ENCODE measurements around the gene NCAPH2. TPM values are rescaled to one million over a fixed set of nuclear protein-coding genes. Genes with fewer than 3 reads are reported as not detected.

Gene NCAPH2
- total and polyA plus RNA-seq, 2 of the 13 experiments (the other 11 are each of a cell fraction or from before 2014, with no cell fraction given) = 28.1 to 64.4 TPM

- TF ChIP-seq, protein P1, sequence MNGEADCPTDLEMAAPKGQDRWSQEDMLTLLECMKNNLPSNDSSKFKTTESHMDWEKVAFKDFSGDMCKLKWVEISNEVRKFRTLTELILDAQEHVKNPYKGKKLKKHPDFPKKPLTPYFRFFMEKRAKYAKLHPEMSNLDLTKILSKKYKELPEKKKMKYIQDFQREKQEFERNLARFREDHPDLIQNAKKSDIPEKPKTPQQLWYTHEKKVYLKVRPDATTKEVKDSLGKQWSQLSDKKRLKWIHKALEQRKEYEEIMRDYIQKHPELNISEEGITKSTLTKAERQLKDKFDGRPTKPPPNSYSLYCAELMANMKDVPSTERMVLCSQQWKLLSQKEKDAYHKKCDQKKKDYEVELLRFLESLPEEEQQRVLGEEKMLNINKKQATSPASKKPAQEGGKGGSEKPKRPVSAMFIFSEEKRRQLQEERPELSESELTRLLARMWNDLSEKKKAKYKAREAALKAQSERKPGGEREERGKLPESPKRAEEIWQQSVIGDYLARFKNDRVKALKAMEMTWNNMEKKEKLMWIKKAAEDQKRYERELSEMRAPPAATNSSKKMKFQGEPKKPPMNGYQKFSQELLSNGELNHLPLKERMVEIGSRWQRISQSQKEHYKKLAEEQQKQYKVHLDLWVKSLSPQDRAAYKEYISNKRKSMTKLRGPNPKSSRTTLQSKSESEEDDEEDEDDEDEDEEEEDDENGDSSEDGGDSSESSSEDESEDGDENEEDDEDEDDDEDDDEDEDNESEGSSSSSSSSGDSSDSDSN (CRISPR knock-in tag; IDR thresholded peaks at IDR 0.05) = peak; percentile 32; the same call in 1 of the 2 replicates
- TF ChIP-seq GATAD2A (CRISPR knock-in tag; IDR thresholded peaks at IDR 0.05) (0 out of 2 replicates have a peak, but pooled peaks have one; percentile 14), ZNF12 (CRISPR knock-in tag; IDR thresholded peaks at IDR 0.05) (no peak), ZNF891 (CRISPR knock-in tag; IDR thresholded peaks at IDR 0.05) (0 out of 2 replicates have a peak, but pooled peaks have one; percentile 13), MIER3 (CRISPR knock-in tag; IDR thresholded peaks at IDR 0.05; ENCODE audit: borderline replicate concordance) (peak; percentile 36; the same call in 1 of the 2 replicates), ZNF792 (CRISPR knock-in tag; IDR thresholded peaks at IDR 0.05) (peak; percentile 55; the same call in 1 of the 2 replicates), KLF12 (CRISPR knock-in tag; IDR thresholded peaks at IDR 0.05; ENCODE audit: borderline replicate concordance) (no peak), NFYC (CRISPR knock-in tag; IDR thresholded peaks at IDR 0.05) (peak; percentile 75), MBD4 (IDR thresholded peaks at IDR 0.05; ENCODE audit: borderline replicate concordance, low read length) (no peak), DRAP1 (CRISPR knock-in tag; IDR thresholded peaks at IDR 0.05) (peak; percentile 91), DR1 (CRISPR knock-in tag; IDR thresholded peaks at IDR 0.05) (no peak), NCOA1 (CRISPR knock-in tag; IDR thresholded peaks at IDR 0.05) (no peak), RORA (CRISPR knock-in tag; IDR thresholded peaks at IDR 0.05) (no peak), ATF7-NPFF (CRISPR knock-in tag; IDR thresholded peaks at IDR 0.05; ENCODE audit: low read depth) (no peak), POLR2A (IDR thresholded peaks at IDR 0.05; ENCODE audit: insufficient read depth in 1 of 2, low read depth in 2 of 2, low read length in 2 of 2) (peak; percentile 48 to 87; a peak in 3 of 4 replicates), SNAI1 (CRISPR knock-in tag; IDR thresholded peaks at IDR 0.05; ENCODE audit: borderline replicate concordance) (0 out of 2 replicates have a peak, but pooled peaks have one; percentile 33), NR2C2 (CRISPR knock-in tag; IDR thresholded peaks at IDR 0.05; ENCODE audit: borderline replicate concordance) (0 out of 2 replicates have a peak, but pooled peaks have one; percentile 15), SMC3 (IDR thresholded peaks at IDR 0.05; ENCODE audit: low read length) (no peak), SP1 (IDR thresholded peaks at IDR 0.05) (no peak), SP1 (CRISPR knock-in tag; IDR thresholded peaks at IDR 0.05) (peak; percentile 85)
- TF ChIP-seq, protein P2, sequence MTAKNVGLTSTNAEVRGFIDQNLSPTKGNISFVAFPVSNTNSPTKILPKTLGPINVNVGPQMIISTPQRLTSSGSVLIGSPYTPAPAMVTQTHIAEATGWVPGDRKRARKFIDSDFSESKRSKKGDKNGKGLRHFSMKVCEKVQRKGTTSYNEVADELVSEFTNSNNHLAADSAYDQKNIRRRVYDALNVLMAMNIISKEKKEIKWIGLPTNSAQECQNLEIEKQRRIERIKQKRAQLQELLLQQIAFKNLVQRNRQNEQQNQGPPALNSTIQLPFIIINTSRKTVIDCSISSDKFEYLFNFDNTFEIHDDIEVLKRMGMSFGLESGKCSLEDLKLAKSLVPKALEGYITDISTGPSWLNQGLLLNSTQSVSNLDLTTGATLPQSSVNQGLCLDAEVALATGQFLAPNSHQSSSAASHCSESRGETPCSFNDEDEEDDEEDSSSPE (CRISPR knock-in tag; IDR thresholded peaks at IDR 0.05) = peak; percentile 43; the same call in 1 of the 2 replicates
- TF ChIP-seq, protein P3, sequence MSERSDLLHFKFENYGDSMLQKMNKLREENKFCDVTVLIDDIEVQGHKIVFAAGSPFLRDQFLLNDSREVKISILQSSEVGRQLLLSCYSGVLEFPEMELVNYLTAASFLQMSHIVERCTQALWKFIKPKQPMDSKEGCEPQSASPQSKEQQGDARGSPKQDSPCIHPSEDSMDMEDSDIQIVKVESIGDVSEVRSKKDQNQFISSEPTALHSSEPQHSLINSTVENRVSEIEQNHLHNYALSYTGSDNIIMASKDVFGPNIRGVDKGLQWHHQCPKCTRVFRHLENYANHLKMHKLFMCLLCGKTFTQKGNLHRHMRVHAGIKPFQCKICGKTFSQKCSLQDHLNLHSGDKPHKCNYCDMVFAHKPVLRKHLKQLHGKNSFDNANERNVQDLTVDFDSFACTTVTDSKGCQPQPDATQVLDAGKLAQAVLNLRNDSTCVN (CRISPR knock-in tag; IDR thresholded peaks at IDR 0.05; ENCODE audit: borderline replicate concordance) = peak; percentile 20; the same call in 1 of the 2 replicates
- TF ChIP-seq, protein P4, sequence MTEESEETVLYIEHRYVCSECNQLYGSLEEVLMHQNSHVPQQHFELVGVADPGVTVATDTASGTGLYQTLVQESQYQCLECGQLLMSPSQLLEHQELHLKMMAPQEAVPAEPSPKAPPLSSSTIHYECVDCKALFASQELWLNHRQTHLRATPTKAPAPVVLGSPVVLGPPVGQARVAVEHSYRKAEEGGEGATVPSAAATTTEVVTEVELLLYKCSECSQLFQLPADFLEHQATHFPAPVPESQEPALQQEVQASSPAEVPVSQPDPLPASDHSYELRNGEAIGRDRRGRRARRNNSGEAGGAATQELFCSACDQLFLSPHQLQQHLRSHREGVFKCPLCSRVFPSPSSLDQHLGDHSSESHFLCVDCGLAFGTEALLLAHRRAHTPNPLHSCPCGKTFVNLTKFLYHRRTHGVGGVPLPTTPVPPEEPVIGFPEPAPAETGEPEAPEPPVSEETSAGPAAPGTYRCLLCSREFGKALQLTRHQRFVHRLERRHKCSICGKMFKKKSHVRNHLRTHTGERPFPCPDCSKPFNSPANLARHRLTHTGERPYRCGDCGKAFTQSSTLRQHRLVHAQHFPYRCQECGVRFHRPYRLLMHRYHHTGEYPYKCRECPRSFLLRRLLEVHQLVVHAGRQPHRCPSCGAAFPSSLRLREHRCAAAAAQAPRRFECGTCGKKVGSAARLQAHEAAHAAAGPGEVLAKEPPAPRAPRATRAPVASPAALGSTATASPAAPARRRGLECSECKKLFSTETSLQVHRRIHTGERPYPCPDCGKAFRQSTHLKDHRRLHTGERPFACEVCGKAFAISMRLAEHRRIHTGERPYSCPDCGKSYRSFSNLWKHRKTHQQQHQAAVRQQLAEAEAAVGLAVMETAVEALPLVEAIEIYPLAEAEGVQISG (CRISPR knock-in tag; IDR thresholded peaks at IDR 0.05) = 0 out of 2 replicates have a peak, but pooled peaks have one; percentile 12
Measured at GRCh38 chr22:50474710-50475651, 33.0 kb upstream of the NCAPH2 start, which contains the start of gene SBF1 (continued).

Data from HepG2 (cell line).